Cerebellar cortex (tissue), 1 donor: ENCODE measurements around the gene FAM187B.
"Not testable (repeated sequence)": the region's sequence is repeated elsewhere in the genome, so short reads cannot be mapped to it uniquely, and the experiment has no call there.

Experiments
- DNase-seq: peaks from one replicate; pipeline ENCODE4 v3.0.0-alpha.2; 2015; ENCODE audit warnings: low spot score

Gene FAM187B

GRCh38 chr19:35262101-35262761 lies 33.7 kb upstream of the FAM187B start:
- DNase-seq: peak; percentile 34

- DNase-seq: no peak
Measured at GRCh38 chr19:35261356-35262100, 33.0 kb upstream of the FAM187B start.

- DNase-seq: no peak
Measured at GRCh38 chr19:35260694-35261304, 32.3 kb upstream of the FAM187B start.

- no peak for DNase-seq
Measured at GRCh38 chr19:35257113-35257461, 28.5 kb upstream of the FAM187B start.

GRCh38 chr19:35256566-35256965 lies 28.0 kb upstream of the FAM187B start:
- no peak for DNase-seq

- no peak for DNase-seq
Measured at GRCh38 chr19:35254341-35255297, 26.1 kb upstream of the FAM187B start.

GRCh38 chr19:35253316-35254286 lies 25.1 kb upstream of the FAM187B start:
- no peak for DNase-seq

GRCh38 chr19:35251456-35251855 lies 22.9 kb upstream of the FAM187B start:
- no peak for DNase-seq

GRCh38 chr19:35249848-35250711 lies 21.5 kb upstream of the FAM187B start:
- DNase-seq: no peak

- no peak for DNase-seq
Measured at GRCh38 chr19:35249146-35249847, 20.8 kb upstream of the FAM187B start.

GRCh38 chr19:35248310-35249145 lies 20.0 kb upstream of the FAM187B start, which contains the start of gene LSR:
TSS of gene LSR (plus strand) at chr19:35249002. CDS start at chr19:35249023, 21 bp downstream.
- DNase-seq: peak; percentile 74

GRCh38 chr19:35247526-35248309 lies 19.2 kb upstream of the FAM187B start:
- DNase-seq: peak; percentile 74

- no peak for DNase-seq
Measured at GRCh38 chr19:35246466-35247092, 18.0 kb upstream of the FAM187B start.

GRCh38 chr19:35241417-35241816 lies 12.9 kb upstream of the FAM187B start:
- no peak for DNase-seq

GRCh38 chr19:35240327-35240726 lies 11.8 kb upstream of the FAM187B start:
- DNase-seq: no peak

- not testable (repeated sequence) for DNase-seq
Measured at GRCh38 chr19:35239597-35239996, 11.1 kb upstream of the FAM187B start.
